Activated effector memory CD4-positive, alpha-beta T cell treated with Interleukin-2 at 50 U/mL for 16 hours (primary cell): Measurements from ENCODE around the gene CCDC187.

Source experiments
- DNase-seq: peaks from one replicate; pipeline ENCODE4 v3.0.0-alpha.2; 2020

CCDC187 gene

GRCh38 chr9:136265561-136266355 lies 38.1 kb downstream of the CCDC187 start:
- no peak for DNase-seq

DNA sequence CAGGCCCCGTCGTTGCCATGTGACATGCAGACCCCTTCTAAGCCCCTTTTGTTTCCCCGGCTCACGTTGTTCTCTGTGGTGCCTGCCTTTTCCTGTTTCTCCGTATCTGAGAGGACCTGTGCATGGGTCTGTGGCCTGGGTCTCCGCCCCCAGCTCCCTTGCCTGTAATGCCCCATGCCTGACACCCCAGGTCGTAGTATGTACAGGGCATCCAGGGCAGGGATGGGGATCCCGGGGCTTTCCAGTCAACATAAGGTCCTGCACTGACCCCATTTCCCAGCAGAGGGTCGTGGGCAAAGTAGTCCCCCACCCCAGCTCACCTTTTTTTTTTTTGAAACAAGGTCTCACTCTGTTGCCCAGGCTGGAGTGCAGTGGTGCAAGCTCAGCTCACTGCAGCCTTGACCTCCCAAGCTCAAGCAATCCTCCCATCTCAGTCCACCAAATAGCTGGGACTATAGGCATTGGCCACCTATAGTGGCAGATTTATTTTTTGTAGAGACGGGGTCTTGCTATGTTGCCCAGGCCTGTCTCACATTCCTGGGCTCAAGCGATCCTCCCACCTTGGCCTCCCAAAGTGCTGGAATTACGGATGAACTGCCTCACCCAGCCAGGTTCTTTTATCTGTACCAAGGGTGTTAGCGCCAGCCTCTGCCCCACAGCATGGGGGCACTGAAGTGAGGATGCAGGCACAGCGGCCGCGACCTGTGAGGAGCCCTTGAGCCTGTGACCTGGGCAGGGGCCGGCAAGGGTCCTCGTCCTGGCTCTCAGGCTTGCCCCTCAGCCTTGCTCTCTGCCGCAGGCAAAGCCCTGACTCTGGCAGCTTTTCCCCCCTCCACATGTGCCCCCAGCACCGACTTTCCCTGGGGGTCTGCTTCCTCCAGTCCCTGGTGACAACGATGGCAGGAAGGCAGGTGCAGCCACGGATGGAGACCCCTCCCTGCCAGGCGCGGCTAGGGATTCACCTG lies 39.2 kb downstream of the CCDC187 start:
- DNase-seq, result no peak

- no peak for DNase-seq
Measured at GRCh38 chr9:136264031-136264430, 39.9 kb downstream of the CCDC187 start.

DNA sequence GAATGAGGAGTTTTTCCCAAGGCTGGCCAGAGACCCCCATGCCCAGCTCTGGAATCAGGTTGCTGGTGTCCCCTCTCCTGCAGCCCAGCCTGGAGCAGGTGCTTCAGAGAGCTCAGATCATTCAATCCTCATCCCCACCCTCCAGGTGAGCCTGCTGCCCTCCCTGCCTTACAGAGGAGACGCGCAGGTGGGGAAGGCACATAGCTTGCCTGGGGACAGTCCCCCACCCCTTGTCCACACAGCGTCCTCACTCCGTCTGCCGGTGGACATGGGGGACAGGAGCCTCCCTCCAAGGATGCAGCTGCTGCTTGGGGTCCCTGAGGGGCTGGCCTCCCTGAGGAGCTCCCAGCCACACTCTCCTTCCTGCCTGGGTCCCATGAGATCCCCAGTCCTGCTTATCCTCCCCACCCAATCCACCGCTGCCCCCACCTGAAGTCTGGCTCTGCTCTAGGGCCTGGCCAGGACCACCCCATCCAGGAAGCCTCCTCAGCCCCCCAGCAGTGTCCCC lies 41.2 kb downstream of the CCDC187 start:
- no peak for DNase-seq

- DNase-seq, result no peak
Measured at GRCh38 chr9:136261686-136262430, 42.0 kb downstream of the CCDC187 start.

DNA sequence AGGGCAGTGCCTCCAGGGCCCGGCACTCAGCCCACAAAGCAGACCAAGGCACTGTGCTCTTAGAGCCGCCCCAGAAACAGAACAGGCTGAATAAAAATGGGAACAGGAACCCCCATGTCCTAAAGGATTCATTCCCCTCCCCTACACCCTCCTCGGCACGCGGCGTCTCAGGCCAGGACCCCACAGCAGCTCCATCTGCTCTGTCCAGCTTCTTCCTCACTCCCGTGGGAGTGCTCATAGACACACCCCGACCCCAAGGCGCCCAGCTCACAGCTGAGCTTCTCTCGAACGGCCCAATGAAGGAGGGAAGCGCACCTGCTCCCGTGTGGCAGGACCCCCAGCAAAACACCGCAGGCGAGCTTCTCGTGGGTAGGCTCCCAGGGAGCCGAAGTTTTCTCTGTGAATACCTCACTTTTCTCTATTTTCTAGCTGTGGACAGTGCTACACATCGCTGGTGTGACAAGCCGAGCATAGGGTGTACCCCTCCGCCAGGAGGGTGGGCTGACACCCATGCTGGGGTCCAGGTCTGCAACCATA lies 42.9 kb downstream of the CCDC187 start:
- DNase-seq, result no peak

- no peak for DNase-seq
Measured at GRCh38 chr9:136260521-136260920, 43.4 kb downstream of the CCDC187 start.

DNA sequence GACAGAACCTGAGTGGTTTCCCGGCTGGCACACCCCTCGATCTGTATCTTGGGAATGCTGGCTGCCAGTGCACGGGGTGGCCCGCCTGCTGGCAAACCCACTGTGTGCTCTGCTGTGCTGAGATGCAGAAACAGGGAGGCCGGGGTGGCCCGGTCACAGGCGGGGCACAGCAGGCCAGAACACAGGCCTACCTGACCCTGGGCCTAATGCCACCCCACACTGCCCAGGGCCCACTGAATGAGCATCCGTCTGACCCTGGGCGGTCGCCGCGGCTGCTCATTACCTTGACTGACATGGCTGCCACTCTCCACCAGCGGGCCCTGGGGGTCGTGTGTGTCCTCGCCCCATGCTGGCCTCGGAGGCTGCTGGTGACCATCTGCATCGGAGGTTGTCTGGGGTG lies 44.1 kb downstream of the CCDC187 start:
- no peak for DNase-seq

DNA sequence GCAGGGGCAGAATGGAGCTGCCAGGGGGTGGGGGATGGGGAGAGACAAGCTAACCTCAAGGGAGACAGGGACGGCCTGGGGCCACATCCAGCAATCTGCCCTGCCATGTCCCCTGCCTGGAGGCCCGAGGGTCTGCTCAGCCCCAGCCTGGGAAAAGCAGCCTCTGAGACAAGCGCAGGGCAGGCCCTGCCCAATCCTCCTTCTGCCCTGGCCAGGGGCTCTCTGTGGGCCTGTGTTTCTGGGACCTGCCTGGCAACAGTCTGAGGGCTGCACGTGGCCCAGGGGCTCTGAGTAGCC lies 44.4 kb downstream of the CCDC187 start:
- no peak for DNase-seq

- no peak for DNase-seq
Measured at GRCh38 chr9:136258786-136259516, 44.9 kb downstream of the CCDC187 start.

DNA sequence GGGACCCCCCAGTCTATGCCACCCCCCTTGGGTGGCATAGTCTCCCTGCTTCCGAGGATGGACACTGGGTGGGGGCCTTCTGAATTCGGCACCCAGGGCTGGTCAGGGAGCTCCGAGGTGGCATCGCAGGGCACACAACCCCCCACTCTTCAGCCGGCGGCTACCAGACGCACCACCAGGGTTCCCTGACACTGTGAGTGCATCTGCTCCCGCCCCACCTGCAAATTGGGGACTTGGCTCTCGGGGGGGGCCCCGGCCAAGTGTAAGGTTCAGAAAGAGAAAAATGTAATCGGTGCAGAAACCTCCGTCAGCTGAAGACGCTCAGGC lies 45.6 kb downstream of the CCDC187 start:
- no peak for DNase-seq

DNA sequence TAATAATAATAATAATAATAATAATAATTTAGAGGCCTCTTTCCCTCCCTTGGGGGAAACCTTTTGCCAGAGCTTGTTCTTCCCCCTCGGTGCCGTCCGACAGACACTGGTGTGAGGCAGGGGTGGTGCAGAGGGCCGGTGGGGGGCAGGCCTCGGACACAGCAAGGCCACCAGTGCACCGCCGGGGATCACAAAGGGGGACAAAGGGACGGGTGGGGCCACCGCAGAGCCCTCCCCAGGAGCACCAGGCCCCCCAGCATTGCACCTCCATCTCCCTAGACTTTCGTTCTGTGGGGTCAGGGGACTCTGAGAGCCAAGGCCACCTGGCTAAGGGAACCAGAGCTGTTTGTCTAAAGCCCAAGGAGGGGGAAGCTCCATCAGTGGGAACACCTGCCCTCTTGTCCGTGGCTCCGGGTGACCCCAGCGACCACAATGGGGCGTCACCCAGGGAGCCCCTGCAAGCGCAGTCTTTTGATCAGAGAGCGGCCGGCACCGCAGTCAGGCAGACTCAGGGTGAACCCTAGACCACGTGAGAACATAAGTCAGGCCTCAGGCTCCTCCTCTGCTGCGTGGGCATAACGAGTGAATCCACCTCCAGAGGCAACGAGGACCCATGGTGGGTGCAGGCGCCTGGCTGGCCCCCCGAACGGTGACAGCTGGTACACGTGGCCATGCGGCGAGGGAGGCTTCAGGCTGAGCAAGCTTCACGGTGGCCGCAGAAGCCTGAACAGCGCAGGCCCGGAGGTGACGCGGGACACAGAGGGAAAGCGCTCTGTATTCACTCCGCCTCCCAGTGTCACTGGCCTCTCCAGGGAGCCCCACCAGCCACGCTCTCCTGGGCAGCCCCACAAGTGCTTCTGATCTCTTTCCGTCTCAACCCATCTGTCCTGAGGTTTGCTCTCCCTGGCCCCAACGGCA lies 46.3 kb downstream of the CCDC187 start:
- no peak for DNase-seq

DNA sequence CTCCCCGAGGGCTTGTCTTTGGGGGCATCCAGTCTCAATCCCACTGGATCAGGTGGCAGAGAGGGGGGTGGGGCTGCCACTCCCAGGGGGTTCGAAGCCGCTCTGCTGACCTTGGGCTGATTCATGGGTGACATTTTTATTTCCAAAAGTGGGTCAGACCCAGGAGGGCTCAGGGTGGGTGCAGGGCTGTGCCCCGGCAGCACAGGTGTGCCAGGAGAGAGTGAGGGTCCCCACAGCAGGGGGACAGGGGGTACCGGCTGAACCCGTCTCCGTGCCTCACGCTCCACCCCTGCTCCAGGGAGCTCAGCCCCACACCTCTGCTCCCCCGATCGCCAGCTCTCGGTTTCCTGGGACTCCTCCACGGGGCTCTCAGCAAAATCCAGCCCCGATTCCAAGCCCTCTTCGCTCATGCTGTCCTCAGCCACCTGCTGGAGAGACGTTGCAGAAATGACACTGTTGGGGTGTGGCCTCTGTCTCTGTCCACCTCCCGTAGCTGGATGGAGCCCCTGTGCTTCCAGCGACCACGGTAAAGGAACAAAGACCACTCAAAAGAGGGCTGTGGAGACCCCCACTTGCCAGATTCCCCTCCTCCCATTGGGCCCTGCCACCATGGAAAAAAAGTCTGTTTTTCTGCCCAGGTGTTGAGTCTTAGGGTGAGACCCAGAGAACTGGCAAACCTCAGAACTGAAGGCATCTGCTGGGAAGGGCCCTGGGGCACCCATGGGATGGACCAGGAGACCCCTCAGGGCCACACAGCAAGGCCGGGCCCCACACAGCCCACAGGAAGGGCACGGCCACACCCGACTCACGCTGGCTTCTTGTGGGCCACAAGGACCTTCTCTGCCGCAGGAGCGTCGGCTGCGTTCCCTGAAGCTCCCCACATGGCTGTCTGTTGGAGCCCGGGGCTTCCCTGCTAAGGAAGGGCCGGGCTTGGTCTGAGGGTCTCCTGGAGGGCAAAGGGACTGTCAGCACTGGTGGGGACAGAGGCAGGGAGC lies 47.7 kb downstream of the CCDC187 start:
- DNase-seq, result no peak

- no peak for DNase-seq
Measured at GRCh38 chr9:136255166-136255538, 48.7 kb downstream of the CCDC187 start.

DNA sequence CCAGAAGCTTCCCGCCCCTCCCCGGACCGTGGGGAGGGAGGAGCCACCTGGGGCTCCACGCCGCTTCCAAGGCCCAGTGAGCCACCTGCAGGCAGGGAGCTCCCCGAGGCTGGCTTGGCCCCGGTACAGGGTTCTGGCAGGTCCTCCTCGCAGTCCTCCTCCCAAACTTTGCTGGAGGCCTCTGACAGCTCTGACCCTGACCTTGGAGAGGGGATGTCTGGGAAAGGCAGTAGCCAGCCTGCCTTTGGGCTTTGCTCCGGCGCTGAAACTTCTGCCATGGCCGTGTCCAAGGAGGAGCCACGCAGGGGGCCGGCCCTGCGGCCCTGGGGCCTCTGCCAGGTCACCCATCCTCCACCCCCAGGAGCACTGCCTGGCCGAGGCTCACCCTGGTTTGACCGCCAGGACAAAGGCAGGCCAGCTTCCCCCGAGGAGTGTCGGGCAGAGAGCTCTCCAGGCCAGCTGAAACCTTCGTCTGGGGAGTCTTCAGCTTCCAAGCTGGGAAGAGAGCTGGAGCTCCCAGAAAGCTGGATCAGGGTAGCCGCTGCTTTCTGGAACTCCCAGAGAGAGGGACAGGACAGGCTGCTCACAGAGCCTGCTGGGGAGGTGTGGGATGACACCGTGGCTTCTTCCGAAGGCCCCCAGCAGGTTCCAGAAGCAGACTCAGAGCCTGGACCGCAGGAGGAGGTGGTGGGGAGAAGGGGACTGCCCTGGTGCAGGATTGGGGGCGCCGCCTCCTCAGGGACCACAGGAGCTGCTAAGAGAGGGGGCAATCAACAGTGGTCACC lies 49.3 kb downstream of the CCDC187 start:
- DNase-seq, result no peak

- no peak for DNase-seq
Measured at GRCh38 chr9:136253246-136254130, 50.4 kb downstream of the CCDC187 start.

DNA sequence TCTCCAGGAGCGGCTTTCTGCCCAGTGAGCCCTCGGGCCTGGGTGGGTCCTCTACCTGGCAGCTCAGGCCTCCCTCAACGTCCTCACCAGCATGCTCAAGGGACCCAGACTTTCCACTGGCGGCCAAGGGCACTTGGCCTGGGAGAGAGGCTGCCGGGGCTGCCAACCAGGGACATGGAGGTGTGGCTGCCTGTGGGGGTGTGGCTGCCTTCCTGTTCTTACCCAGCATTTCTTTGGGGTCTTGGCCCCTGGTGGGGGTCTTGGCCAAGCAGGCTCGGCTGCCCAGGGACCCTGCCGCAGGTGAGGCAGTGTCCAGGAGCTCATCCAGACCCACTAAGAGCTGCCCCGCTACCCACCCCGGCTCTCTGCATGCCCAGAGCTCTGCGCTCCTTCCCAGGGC lies 51.0 kb downstream of the CCDC187 start:
- no peak for DNase-seq

DNA sequence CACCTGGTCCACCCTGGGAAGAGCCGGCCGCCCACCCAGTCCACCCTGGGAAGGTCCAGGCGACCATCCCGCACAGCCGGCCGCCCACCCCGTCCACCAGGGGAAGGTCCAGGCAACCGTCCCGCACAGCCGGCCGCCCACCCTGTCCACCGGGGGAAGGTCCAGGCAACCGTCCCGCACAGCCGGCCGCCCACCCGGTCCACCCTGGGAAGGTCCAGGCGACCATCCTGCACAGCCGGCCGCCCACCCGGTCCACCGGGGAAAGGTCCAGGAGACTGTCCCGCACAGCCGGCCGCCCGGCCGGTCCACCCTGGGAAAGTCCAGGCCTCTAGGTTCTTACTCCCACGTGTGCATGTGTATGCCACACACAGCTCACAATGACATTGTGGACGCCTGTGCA lies 51.6 kb downstream of the CCDC187 start:
- DNase-seq, result no peak
